ENCODE results near the gene SOS1. TPM values are rescaled to one million over a fixed set of nuclear protein-coding genes. Genes with fewer than 3 reads are reported as not detected.
A peak's percentile ranks its signal among the peaks of the same experiment; 100 is the strongest.

SOS1 gene
- total and polyA plus RNA-seq, 9 donors: 14.4 to 70.1 (median 41.8) TPM

- H3K4me3 ChIP-seq: no peak overlapping the region
- no peak for DNase-seq
- no peaks in the 10 kb centered on the region for H3K9me3 ChIP-seq
- WGBS, 3 donors: 76 to 83% (median 82%) methylated on average over 3 of the region's 3 CpGs
- no peaks in the 10 kb centered on the region for H3K36me3 ChIP-seq
- TF ChIP-seq POLR2A (IDR thresholded peaks at IDR 0.05) (no peak), CTCF (IDR thresholded peaks at IDR 0.05) (no peak)
- no peaks in the 10 kb centered on the region for H3K4me1 ChIP-seq (ENCODE audit: insufficient read depth)
- no peaks in the 10 kb centered on the region for H3K27me3 ChIP-seq
- intact Hi-C loops (cut with DNase I): loop anchor here in 1 of 4 donors (10.0 kb wide), 1 partner anchor 91 kb away; no protein-coding TSS in a partner anchor
- H3K27ac ChIP-seq: no peak overlapping the region
Observed at GRCh38 chr2:39133215-39133851, 12.5 kb upstream of the SOS1 start.

- TF ChIP-seq EP300 (IDR thresholded peaks at IDR 0.05) (no peak), CTCF (IDR thresholded peaks at IDR 0.05) (no peak), POLR2A (IDR thresholded peaks at IDR 0.05) (no peak)
- H3K27ac ChIP-seq: no peak overlapping the region
- no peak overlapping the region for H3K4me3 ChIP-seq
- intact Hi-C loops (cut with DNase I): loop anchor here in 1 of 4 donors (10.0 kb wide), 1 partner anchor 54 kb away; no protein-coding TSS in a partner anchor
- no peaks in the 10 kb centered on the region for H3K9me3 ChIP-seq
- no peaks in the 10 kb centered on the region for H3K27me3 ChIP-seq
- 79 to 90% (median 82%) methylated on average over 1 of the region's 1 CpG for WGBS, 3 donors
- no peak for DNase-seq
- H3K36me3 ChIP-seq: no peaks in the 10 kb centered on the region
- peaks cover 3% of the 10 kb centered on the region for H3K4me1 ChIP-seq (ENCODE audit: insufficient read depth)
Observed at GRCh38 chr2:39128919-39129391, 8.1 kb upstream of the SOS1 start.

- Histone ChIP-seq H3K9me3 (no peaks in the 10 kb centered on the region), H3K27ac (peak overlapping the region in 1 of 2 donors; percentile 6), H3K4me1 (ENCODE audit: insufficient read depth) (peaks cover 6% of the 10 kb centered on the region), H3K4me3 (no peak overlapping the region), H3K36me3 (no peaks in the 10 kb centered on the region), H3K27me3 (no peaks in the 10 kb centered on the region)
- no peak for TF ChIP-seq EP300 (IDR thresholded peaks at IDR 0.05)
- no peak for TF ChIP-seq POLR2A (IDR thresholded peaks at IDR 0.05)
- TF ChIP-seq CTCF (IDR thresholded peaks at IDR 0.05): no peak
- 29 to 56% (median 35%) methylated on average over 1 of the region's 1 CpG for WGBS, 3 donors
- DNase-seq: no peak
- intact Hi-C loops (cut with DNase I): loop anchor here in 1 of 4 donors (10.0 kb wide), 1 partner anchor 53 kb away; no protein-coding TSS in a partner anchor
Observed at GRCh38 chr2:39127973-39128372, 7.1 kb upstream of the SOS1 start.

- intact Hi-C loops (cut with DNase I): loop anchor here in 1 of 4 donors (5.0 to 10.0 kb wide), 2 partner anchors 50 to 103 kb away; no protein-coding TSS in a partner anchor
- H3K4me3 ChIP-seq: peak overlapping the region; percentile 68
- H3K4me1 ChIP-seq (ENCODE audit: insufficient read depth): peaks cover 10% of the 10 kb centered on the region
- H3K9me3 ChIP-seq: no peaks in the 10 kb centered on the region
- H3K27ac ChIP-seq: peak overlapping the region; percentile 40 to 89
- H3K27me3 ChIP-seq: no peaks in the 10 kb centered on the region
- no peaks in the 10 kb centered on the region for H3K36me3 ChIP-seq
- peak in 1 of 5 donors; percentile 50 for DNase-seq
- TF ChIP-seq EP300 (IDR thresholded peaks at IDR 0.05) (no peak), CTCF (IDR thresholded peaks at IDR 0.05) (no peak), POLR2A (IDR thresholded peaks at IDR 0.05) (no peak)
- WGBS, 3 donors: 0 to 1% (median 0%) methylated on average over 10 of the region's 10 CpGs
Observed at GRCh38 chr2:39124746-39125057, 3.9 kb upstream of the SOS1 start.

Data from ovary (tissue), 9 donors.